Ramos (cell line): ENCODE measurements around the gene BAD.

Experiments used
- in situ Hi-C: fragments of 300-500 bp; cut with MboI; formaldehyde crosslinking; loops from one replicate; pipeline ENCODE4 v1.14.3; 2022; ENCODE audit warnings: low sequenced_read_pairs; ENCODE audit not compliant: unreplicated experiment

BAD gene

DNA sequence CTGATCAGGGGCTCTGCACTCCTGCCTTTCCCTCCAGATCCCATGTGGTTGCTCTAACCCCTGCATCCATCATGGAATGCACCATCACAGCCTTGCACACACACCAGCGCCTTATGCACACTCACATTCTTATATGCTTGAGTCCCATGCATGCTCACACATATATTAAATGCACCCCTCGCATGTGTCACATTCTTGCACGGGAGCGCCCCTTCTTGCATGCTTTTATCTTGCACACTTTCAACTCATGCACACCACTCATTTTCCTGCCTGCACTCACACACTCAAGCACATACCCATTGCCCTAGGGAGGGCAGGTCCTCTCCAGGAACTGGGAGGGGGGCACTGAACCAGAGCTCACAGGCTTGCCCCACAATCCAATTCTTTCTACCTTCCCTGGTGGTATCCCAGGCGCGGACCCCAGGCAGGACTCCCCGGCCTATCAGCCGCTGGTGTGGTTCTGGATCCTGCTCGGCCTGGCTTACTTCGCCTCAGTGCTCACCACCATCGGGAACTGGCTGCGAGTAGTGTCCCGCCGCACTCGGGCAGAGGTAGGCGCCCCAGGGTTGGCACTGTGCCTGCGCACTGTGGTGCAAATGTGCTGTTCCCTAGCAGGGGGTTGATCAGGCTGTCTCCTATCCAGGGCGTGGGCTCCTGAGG is 13.4 kb upstream of the BAD start:
- in situ Hi-C loops: loop anchor here (10.0 kb wide), 1 partner anchor 303 kb away; no protein-coding TSS in a partner anchor

DNA sequence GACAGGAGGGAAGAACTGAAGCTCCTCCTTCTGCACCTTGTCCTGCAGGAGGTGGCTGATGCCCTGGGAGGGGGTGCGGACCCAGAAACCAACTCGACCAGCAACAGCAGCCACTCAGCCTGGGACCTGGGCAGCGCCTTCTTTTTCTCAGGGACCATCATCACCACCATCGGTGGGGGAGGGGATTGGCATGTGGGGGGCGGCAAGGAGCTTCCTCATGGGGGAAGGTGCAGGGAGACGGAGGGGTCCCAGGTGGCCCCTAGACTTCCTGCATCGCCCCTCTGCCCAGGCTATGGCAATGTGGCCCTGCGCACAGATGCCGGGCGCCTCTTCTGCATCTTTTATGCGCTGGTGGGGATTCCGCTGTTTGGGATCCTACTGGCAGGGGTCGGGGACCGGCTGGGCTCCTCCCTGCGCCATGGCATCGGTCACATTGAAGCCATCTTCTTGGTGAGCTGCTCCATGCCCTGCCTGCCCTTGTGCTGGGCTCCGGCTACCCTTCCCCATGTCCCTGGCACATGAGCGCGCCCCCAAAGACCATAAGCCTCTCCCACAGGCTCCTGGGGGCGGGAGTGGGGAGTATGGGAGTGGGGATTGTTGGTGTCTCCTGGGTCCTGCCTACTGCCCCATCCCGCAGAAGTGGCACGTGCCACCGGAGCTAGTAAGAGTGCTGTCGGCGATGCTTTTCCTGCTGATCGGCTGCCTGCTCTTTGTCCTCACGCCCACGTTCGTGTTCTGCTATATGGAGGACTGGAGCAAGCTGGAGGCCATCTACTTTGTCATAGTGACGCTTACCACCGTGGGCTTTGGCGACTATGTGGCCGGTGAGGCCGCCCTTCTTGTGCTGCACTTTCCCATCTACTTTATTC is 12.6 kb upstream of the BAD start:
- in situ Hi-C loops: loop anchor here (10.0 kb wide), 1 partner anchor 302 kb away; no protein-coding TSS in a partner anchor

- in situ Hi-C loops: loop anchor here (10.0 kb wide), 1 partner anchor 301 kb away; no protein-coding TSS in a partner anchor
Measured at GRCh38 chr11:64296236-64296635, 11.8 kb upstream of the BAD start.

GRCh38 chr11:64295760-64296159 is 11.3 kb upstream of the BAD start:
- in situ Hi-C loops: loop anchor here (10.0 kb wide), 1 partner anchor 301 kb away; no protein-coding TSS in a partner anchor

DNA sequence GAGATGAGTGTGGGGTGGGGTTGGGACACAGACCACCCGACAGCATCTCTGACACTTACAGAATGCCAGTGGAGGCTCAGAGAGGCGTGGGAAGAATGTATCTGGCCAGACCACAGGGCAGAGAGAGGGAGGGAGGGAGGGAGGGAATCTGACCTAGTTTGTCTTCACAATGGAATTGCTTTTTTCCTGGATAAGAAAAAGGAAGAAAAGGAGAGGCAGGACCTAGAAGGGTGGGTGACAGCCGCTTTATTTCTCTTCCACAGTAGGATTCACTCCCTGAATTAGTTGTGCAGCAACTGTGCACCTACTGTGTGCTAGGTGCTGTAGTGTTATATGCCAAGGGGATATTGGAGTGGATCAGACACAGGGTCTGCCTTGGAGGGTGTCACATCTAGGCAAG is 10.3 kb upstream of the BAD start:
- in situ Hi-C loops: loop anchor here (10.0 kb wide), 1 partner anchor 300 kb away; no protein-coding TSS in a partner anchor

GRCh38 chr11:64292460-64293254 is 8.2 kb upstream of the BAD start:
- in situ Hi-C loops: loop anchor here (10.0 kb wide), 1 partner anchor 298 kb away; no protein-coding TSS in a partner anchor

DNA sequence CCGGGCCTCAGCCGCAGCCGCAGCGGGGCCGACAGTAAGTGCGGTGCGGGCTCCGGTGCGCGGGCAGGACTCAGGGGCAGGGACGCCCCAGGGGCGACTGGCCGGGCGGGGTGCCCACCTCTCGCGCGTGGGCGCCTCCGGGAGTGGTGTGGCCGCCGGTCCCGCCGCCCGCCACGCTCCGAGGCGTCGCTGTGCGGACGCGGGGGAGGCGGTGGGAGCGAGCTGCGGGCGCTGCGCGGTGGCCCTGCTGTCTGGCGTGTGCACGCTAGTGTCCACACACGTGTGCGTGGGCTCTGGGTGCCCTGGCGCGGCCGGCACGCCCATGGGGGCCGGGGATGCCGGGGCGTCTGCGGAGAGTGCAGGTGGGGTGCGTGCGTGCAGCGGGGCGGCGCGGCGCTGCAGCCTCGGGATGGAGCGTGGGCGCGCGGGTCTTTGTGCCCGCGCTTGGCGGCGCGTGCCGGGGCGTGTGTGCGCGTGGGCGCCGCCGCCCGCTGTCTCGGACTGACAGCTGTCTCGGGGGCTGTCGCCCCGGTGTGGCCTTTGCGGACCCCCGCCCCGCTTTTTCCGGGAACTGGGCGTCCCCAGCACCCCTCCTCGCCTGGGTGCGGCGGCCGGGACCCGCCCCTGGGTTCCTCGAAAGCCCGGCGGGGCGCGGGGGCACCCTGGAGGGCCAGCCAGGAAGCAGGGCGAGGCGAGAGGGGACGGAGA is 7.4 kb upstream of the BAD start:
- in situ Hi-C loops: loop anchor here (10.0 kb wide), 1 partner anchor 297 kb away; no protein-coding TSS in a partner anchor

GRCh38 chr11:64291262-64291751 is 6.8 kb upstream of the BAD start, which contains the start of gene KCNK4:
KCNK4 (plus strand) TSS chr11:64291302; CDS start chr11:64293019, 1,717 bp downstream.
- in situ Hi-C loops: loop anchor here (10.0 kb wide), 1 partner anchor 297 kb away; no protein-coding TSS in a partner anchor

DNA sequence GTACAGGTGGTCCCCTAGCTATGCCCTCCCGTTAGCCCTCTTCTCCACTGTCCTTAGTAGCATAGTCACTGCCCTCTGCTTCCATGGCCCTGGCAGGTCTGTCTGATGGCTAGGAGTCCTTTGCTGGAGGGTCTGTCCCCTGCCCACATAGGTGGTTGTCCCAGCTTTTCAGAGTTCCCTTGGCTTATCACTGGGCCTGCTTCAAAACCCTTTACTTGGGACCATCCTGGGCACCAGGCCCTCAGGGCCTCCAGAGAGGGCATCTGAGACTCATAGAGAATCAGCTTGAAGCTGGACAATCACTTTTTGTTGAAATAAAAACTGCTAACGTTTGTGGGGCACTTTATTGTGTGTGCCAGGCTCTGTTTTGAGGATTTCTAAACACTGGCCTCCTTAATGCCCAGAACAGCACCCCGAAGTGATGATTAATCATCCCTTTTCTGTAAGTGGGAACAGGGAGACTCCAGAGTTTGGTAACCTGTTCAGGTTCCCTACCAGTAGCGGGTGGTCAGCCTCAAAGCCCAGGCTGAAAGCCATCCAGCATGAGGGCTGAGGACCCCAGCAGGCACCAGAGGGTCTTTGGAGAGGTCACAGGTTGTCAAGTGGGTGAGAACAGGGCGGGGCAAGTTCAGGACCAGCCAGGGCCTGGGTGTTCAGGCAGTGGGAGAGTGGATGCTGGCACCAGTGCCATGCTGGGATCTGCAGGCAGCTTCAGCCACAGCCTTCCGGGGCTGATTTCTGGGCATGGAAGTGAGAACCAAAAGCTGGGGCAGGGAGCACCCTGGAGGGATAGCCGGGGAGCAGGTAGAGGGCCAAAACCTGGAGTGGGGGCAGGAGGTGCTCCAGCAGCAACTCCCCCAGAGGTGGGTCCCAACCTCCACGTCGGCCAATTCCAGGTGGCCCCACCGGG is 6.1 kb upstream of the BAD start:
- in situ Hi-C loops: loop anchor here (10.0 kb wide), 1 partner anchor 296 kb away; no protein-coding TSS in a partner anchor

DNA sequence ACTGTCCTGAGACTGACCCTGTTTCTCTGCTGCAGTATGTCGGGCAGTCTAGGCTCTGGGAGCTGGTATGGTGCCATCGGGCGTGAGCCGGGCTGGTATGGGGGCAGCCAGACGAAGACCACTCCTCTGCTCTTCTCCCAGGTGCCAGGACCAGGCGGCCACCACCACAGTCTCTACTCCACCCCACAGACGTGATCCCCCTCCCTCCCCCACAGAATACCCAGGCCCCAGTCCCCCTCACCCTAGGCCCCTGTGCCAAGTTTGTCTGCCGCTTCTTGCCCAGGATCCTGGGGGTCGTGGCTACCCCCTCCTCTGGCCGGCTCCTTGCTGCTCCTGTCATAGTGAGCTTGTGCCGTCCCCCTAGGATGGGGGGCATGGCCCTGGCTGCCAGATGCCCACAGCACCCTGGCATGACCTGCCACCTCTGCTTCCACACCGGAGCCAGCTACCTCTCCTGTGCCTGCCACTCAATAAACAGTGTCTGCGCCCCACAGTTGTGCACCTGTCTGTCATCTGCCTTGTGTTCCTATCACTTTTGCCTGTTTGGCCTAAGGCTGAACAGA is 4.6 kb upstream of the BAD start:
- in situ Hi-C loops: no loop called here

DNA sequence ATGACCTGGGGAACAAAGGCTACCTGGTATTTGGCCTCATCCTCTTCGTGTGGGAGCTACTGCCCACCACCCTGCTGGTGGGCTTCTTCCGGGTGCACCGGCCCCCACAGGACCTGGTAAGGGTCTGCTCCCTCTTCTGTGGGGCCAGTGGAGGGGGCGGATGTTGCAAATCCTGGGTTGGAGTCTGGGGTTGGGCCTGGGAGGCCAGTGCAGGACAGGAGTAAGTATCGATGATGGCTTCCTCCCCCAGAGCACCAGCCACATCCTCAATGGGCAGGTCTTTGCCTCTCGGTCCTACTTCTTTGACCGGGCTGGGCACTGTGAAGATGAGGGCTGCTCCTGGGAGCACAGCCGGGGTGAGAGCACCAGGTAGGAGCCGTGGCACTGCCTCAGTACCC is 3.9 kb upstream of the BAD start:
- in situ Hi-C loops: no loop called here

DNA sequence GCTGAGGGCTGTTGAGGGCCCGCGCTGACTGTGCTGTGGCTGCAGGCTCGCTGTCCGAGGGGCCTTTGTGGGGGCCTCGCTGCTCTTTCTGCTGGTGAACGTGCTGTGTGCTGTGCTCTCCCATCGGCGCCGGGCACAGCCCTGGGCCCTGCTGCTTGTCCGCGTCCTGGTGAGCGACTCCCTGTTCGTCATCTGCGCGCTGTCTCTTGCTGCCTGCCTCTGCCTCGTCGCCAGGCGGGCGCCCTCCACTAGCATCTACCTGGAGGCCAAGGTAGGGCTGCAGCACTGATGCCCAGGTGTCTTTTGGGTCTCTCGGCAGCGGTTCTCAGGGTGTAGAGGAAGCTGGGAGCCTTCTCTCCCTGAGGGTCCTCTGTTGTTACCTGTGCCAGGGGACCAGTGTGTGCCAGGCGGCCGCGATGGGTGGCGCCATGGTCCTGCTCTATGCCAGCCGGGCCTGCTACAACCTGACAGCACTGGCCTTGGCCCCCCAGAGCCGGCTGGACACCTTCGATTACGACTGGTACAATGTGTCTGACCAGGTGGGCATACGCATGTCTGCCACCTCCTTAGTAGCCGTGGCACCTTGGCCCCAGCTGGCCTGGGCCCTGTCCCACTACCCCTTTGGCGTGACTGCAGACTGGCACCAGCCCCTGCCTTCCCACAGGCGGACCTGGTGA is 3.3 kb upstream of the BAD start:
- in situ Hi-C loops: no loop called here

DNA sequence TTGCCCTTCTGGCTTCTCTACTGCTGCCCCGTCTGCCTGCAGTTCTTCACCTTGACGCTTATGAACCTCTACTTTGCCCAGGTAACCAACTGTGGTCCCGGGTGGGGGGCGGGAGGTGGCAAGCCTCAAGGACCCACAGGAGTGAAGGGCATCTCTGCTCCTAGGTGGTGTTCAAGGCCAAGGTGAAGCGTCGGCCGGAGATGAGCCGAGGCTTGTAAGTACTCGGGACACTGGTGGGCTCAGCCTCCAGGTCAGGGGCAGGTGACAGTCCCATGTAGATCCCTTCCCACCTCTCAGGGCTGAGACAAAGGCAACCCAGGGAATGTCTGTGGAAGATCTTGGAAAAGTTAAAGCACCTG is 2.3 kb upstream of the BAD start:
- in situ Hi-C loops: no loop called here

DNA sequence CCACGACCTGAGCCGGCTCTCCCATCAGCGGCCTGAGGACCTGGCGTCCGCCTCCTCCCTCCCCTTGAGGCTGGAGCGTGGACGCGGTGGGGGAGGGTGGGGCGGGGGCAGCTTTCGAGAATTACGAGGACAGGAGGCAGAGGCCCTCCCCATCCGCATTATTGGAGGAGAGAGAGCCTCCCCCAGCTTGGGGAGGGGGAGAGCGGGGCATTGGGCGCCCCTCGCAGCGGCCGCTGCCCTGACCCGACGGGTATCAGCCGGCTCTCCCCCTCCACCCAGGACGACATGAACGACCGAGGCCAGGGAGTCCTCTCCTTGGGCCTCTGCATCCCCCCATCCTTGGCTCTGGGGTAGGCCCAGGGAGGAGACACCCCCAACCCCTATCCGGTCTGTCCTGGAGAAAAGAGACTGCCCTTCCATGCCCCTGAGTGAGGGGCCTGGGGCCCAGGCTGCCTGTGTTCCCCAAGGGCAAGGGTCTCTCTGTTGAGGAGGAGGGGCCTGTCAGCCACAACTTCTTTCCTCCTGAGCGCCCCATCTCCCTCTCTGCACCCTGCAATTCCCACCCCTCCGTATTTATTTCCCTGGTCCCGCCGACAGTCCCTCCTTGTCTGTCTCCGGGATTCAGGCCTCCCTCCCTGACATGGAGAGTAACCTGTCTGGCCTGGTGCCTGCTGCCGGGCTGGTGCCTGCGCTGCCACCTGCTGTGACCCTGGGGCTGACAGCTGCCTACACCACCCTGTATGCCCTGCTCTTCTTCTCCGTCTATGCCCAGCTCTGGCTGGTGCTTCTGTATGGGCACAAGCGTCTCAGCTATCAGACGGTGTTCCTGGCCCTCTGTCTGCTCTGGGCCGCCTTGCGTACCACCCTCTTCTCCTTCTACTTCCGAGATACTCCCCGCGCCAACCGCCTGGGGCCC is 1.7 kb upstream of the BAD start:
- in situ Hi-C loops: no loop called here

DNA sequence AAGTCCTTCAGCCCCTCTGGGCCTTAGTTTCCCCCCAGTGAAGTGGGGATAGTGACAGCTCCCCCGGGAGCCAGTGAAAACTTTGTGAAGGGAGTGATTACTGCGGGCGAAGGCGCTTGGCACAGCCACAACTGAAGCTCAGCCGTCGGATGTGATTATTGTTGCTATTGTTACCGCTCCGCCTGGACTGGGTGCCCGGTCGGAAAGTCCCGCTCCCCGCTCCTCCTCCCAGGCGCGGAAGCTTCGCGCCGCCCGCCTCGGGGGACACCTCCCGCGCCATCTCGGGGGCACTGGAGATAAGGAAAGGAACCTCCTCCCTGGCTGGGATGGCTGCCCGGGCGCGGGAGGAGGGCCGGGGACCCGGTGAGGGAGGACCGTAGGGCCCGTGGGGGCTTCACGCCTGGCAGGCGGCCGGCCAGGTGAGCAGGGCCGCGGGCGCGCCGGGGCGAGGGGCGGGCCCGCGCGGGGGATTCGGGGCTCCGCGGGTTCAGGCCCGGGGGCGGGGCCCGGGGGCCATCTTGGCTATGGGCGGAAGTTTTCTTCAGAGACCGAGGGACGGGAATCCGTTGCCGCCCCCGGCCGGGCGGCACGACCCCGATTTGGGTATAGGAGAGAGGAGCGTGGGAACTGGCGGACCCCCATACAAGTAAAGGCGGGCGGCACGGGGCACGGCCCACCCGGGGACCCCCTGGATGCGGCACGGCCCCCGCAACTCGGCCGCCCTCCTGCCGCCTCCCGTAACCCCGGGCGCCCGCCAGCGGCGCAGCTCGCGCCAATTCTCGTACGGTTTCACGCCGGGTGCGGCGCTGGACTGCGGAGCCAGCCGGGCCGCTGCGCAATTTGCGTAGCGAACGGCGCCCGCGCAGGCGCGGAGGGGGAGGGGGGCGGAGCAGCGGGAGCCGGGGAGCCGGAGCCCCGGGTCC is 758 bp upstream of the BAD start, which contains the start of gene GPR137:
Gene GPR137 (plus strand): TSS at position 887 of the 923 bp plus-strand sequence. CDS start 677 bp downstream, outside the sequence.
- in situ Hi-C loops: no loop called here
